GM19240 (cell line): Measurements from ENCODE around the gene WNK3.

ENCODE experiments used
- DNase-seq: peaks from one replicate; pipeline ENCODE4 v3.0.0; 2011; ENCODE audit warnings: low spot score; ENCODE audit not compliant: insufficient read length

Gene WNK3

GRCh38 chrX:54171527-54172250 lies 186.2 kb downstream of the WNK3 start:
- no peak for DNase-seq

GRCh38 chrX:54171091-54171490 lies 186.8 kb downstream of the WNK3 start:
- DNase-seq = no peak

DNA sequence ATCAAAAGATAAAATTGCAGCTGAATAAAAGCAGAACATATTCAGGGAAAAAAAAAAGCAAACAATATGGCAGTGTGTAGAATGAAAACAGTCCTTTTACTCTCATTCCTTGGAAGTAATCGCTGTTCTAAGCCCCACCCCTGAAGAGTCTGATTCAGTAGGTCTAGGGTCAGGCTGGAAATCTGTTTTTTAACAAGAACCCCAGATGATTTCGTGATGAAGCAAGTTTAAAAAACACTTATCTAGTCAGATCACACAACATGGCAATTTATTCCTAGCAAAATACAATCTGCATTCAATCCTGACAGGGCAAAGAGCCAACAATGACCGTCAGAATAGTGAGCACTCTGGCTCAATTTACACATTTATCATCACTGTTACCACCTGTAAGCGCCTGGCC lies 190.9 kb downstream of the WNK3 start:
- no peak for DNase-seq

DNA sequence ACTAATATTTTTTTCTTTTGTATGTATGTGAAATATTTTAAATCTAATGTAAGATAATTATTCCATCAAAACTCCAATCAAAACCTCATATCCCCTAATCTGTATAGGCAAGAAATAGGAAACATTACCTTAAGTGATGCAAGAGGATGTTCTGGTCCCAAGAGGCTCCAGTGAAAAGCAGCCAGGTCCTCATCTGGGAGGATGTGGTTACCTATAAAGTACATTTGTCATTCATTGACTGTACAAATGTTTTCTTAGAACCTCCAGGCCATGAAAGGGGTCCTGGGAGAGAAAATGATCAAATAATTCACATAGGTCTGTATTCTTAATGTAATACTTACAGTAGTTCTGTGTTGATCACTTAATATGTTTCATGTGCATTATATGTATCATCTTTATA lies 200.3 kb downstream of the WNK3 start:
- DNase-seq = no peak
